Rectal smooth muscle tissue (tissue), 1 donor: ENCODE measurements around the gene MIPEP.

Source experiments
- H3K27ac ChIP-seq: one replicate; pipeline ENCODE4 v1.7.0; 2013; ENCODE audit warnings: low read depth, low read length, inconsistent platforms
- H3K27me3 ChIP-seq: one replicate; pipeline ENCODE4 v1.7.0; 2013; ENCODE audit warnings: low read length; ENCODE audit not compliant: control insufficient read depth, insufficient read depth
- H3K36me3 ChIP-seq: one replicate; pipeline ENCODE4 v1.7.0; 2013; ENCODE audit warnings: low read length; ENCODE audit not compliant: control insufficient read depth, insufficient read depth
- H3K4me1 ChIP-seq: one replicate; pipeline ENCODE4 v1.7.0; 2013; ENCODE audit warnings: low read length; ENCODE audit not compliant: control insufficient read depth, insufficient read depth
- H3K4me3 ChIP-seq: one replicate; pipeline ENCODE4 v1.7.0; 2013; ENCODE audit warnings: low read length
- H3K9ac ChIP-seq: one replicate; pipeline ENCODE4 v1.7.0; 2013; ENCODE audit warnings: low read length

Gene MIPEP

GRCh38 chr13:23701636-23702035 is 187.6 kb downstream of the MIPEP start:
- H3K4me1 ChIP-seq: no peaks in the 10 kb centered on the region
- H3K36me3 ChIP-seq: no peaks in the 10 kb centered on the region
- no peaks in the 10 kb centered on the region for H3K27me3 ChIP-seq
- no peak overlapping the region for H3K27ac ChIP-seq
- no peak overlapping the region for H3K4me3 ChIP-seq
- no peak overlapping the region for H3K9ac ChIP-seq

DNA sequence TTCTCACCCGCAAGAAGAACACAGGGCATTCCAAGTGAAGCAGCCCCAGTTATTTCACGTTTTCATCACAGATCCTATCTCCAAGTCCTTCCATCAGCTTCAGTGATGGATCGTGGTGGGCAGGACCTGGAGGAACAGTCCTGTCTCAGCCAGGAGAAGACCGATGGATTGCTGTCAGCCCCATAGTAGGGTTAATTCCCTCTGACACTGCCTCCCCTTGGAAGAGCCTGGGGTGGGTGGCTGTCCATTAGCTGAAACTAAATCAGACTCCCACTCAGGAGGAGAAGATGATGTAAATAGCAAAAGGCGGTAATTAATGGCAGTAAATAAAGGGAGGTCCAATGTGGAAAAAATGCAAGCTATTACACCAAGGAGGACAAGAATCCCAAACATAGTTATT is 188.0 kb downstream of the MIPEP start:
- Histone ChIP-seq H3K36me3 (no peaks in the 10 kb centered on the region), H3K9ac (no peak overlapping the region), H3K27me3 (no peaks in the 10 kb centered on the region), H3K27ac (no peak overlapping the region), H3K4me1 (no peaks in the 10 kb centered on the region), H3K4me3 (no peak overlapping the region)

DNA sequence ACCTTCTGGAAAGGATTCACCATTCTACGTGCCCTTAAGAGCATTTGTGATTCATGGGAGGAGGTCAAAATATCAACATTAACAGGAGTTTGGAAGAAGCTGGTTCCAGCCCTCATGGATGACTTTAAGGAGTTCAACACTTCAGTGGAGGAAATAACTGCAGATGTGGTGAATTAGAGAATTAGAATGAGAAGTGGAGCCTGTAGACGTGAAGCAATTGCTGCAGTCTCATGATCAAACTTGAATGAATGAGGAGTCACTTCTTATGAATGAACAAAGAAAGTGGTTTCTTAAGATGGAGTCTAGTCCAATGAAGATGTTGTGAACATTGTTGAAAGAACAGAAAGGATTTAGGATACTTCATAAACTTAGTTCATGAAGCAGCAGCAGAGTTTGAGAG is 189.9 kb downstream of the MIPEP start:
- Histone ChIP-seq H3K4me1 (no peaks in the 10 kb centered on the region), H3K9ac (no peak overlapping the region), H3K27ac (no peak overlapping the region), H3K36me3 (no peaks in the 10 kb centered on the region), H3K4me3 (no peak overlapping the region), H3K27me3 (no peaks in the 10 kb centered on the region)

DNA sequence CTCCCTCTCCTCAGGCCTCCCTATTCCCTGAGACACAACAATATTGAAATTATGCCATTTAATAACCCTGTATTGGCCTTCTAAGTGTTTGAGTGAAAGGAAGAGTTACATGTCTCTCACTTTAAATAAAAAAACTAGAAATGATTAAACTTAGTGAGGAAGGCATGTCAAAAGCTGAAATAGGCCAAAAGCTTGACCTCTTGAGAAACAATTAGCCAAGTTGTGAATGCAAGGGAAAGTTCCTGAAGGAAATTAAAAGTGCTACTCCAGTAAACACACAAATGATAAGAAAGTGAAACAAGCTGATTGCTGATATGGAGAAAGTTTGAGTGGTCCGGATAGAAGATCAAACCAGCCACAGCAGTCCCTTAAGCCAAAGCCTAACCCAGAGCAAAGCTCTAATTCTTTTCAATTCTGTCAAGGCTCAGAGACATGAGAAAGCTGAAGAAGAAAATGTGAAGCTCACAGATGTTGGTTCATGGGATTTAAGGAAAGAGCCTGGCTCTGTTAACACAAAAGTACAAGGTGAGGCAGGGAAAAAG is 191.4 kb downstream of the MIPEP start:
- no peak overlapping the region for H3K4me3 ChIP-seq
- H3K4me1 ChIP-seq: no peaks in the 10 kb centered on the region
- no peaks in the 10 kb centered on the region for H3K27me3 ChIP-seq
- H3K27ac ChIP-seq: no peak overlapping the region
- no peaks in the 10 kb centered on the region for H3K36me3 ChIP-seq
- no peak overlapping the region for H3K9ac ChIP-seq

DNA sequence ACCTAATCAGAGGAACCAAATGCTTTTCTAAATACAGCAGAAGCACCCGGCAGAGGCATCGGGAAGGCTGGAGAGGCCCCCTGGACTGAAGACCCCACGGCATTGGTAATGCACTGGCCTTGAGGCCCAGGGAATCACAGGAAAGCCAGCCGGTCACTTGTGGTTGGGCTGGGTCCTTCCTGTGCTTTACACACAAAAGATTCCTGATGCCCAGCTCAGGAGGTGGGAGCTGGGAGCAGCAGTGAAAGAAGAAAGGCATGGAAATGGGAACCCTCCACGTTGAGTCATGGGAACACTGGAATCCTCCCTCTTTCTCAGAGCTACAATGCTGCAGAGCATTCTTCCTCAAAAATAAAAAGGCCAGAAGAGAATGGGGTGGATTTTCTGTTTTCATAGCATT is 192.6 kb downstream of the MIPEP start:
- no peak overlapping the region for H3K27ac ChIP-seq
- no peaks in the 10 kb centered on the region for H3K27me3 ChIP-seq
- H3K36me3 ChIP-seq: no peaks in the 10 kb centered on the region
- no peaks in the 10 kb centered on the region for H3K4me1 ChIP-seq
- H3K4me3 ChIP-seq: no peak overlapping the region
- no peak overlapping the region for H3K9ac ChIP-seq

GRCh38 chr13:23695711-23696464 is 193.3 kb downstream of the MIPEP start:
- no peak overlapping the region for H3K27ac ChIP-seq
- H3K36me3 ChIP-seq: no peaks in the 10 kb centered on the region
- H3K4me3 ChIP-seq: no peak overlapping the region
- no peak overlapping the region for H3K9ac ChIP-seq
- no peaks in the 10 kb centered on the region for H3K4me1 ChIP-seq
- H3K27me3 ChIP-seq: no peaks in the 10 kb centered on the region

DNA sequence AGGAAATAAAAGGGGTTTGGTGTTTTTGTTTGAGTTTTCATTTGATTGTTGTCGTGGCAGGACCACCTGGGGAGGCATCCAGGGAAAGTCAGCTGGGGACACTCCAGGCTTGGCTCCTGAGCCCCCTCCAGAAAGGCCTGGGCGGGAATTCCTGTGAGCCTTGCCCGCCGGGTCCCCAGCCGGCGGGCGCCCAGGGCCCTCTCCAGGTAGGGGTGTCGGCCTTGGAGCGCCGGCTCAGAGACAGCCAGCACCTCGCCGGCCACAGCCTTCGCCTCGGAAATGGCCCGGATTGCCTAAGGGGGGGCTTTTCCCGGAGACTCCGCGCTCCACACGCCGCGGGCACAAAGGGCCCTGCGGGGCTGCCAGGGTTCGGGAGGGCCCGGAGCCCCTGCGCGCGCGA is 194.0 kb downstream of the MIPEP start:
- Histone ChIP-seq H3K9ac (no peak overlapping the region), H3K4me3 (no peak overlapping the region)

DNA sequence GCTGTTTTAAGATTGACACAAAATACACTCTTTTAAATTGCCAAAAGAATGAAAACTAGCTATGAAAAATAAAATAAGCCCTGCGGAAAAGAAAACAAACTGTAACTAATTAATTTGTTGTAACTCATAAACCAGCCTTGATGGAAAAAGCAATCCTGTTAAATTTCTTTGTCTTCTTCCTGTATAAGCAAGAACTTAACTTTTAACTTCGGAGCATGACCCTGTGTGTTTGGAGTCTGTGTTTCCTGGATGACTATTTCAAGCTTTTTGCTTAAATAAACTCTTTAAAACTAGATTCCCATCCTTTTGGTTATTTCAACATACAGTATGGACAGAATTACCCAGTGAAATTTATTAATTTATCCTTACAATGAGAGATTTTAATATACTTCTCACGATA is 196.4 kb downstream of the MIPEP start:
- Histone ChIP-seq H3K4me3 (no peak overlapping the region), H3K27me3 (no peaks in the 10 kb centered on the region), H3K9ac (no peak overlapping the region), H3K4me1 (no peaks in the 10 kb centered on the region), H3K27ac (no peak overlapping the region), H3K36me3 (no peaks in the 10 kb centered on the region)

More for the DNA sequence above, 194.0 kb downstream of the MIPEP start:
- no peaks in the 10 kb centered on the region for H3K27me3 ChIP-seq
- H3K4me1 ChIP-seq: no peaks in the 10 kb centered on the region
- H3K27ac ChIP-seq: no peak overlapping the region
- H3K36me3 ChIP-seq: no peaks in the 10 kb centered on the region

DNA sequence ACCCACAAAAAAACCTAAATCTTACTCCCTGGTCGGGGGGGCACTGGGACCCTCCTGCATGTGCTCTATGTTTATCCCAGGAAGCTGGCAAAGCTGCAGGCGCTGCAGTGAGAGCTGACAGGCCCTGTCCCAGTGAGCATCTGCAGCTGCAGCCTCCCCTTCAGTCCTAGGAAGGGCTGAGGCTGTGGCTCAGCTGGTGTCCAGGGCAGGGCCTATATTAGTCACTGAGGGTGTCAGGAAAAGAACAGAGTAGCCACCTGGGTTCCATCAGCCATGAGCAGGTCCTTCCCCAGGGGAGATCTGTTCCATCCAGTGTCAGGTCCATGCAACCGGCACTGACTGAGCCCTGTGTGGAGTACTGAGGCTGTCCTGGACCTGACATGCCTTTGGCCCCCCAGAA is 198.5 kb downstream of the MIPEP start:
- Histone ChIP-seq H3K36me3 (no peaks in the 10 kb centered on the region), H3K4me1 (no peaks in the 10 kb centered on the region), H3K27me3 (no peaks in the 10 kb centered on the region), H3K4me3 (no peak overlapping the region), H3K9ac (no peak overlapping the region), H3K27ac (no peak overlapping the region)

DNA sequence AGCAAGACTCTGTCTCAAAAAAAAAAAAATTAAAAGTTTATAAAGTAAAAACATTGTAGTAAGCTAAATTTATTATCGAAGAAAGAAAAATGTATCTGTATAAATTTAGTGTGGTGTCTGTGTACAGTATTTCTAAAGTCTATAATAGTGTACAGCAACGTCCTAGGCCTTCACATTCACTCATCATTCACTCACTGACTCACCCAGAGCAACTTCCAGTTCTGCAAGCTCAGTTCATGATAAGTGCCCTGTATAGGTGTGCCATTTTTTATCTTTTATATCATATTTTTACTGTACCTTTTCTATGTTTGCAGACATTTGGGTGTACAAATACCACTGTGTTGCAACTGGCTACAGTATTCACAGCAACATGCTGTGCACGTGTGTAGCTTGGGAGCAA is 200.9 kb downstream of the MIPEP start:
- Histone ChIP-seq H3K36me3 (no peaks in the 10 kb centered on the region), H3K4me3 (no peak overlapping the region), H3K4me1 (no peaks in the 10 kb centered on the region), H3K27ac (no peak overlapping the region), H3K9ac (no peak overlapping the region), H3K27me3 (no peaks in the 10 kb centered on the region)

DNA sequence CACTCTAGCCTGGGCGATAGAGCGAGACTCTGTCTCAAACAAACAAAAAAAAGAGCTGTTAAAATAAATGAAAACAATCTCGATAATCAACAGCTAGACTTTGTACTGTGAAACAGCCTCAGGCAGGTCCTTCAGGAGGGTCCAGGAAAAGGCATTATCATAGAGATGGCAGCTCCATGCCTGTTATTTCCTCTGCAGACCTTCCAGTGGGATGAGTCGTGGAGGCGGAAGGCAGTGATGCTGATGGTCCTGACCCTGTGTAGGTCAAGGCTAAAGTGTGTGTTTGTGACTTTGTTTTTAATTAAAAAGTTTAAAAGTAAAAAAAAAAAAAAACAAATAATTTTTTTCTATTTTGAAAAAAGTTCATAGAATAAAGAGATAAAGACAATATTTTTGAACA is 201.6 kb downstream of the MIPEP start:
- Histone ChIP-seq H3K27me3 (no peaks in the 10 kb centered on the region), H3K9ac (no peak overlapping the region), H3K27ac (no peak overlapping the region), H3K4me3 (no peak overlapping the region), H3K36me3 (no peaks in the 10 kb centered on the region), H3K4me1 (no peaks in the 10 kb centered on the region)

- Histone ChIP-seq H3K36me3 (no peaks in the 10 kb centered on the region), H3K4me3 (no peak overlapping the region), H3K27ac (no peak overlapping the region), H3K27me3 (no peaks in the 10 kb centered on the region), H3K4me1 (no peaks in the 10 kb centered on the region), H3K9ac (no peak overlapping the region)
Observed at GRCh38 chr13:23686948-23687347, 202.3 kb downstream of the MIPEP start.

DNA sequence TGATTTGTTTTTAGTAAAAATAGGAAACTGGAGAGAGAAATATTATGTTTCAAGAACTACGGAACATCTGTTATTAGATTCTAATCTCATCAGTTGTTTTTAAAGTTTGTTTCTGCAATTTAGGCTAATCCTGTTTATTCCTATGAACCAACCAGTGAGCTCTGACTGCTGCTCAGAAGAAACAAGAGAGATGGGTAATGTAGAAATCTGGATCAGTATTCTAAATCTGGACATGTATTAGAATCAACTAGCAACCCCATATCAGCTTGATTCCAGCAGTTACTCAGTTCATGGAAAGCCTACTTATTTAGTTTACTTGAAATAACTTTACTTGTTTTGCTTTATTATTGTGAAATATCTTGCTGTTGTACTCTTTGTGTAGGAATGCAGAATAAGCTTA is 203.8 kb downstream of the MIPEP start:
- H3K4me3 ChIP-seq: no peak overlapping the region
- no peaks in the 10 kb centered on the region for H3K36me3 ChIP-seq
- H3K9ac ChIP-seq: no peak overlapping the region
- H3K27ac ChIP-seq: no peak overlapping the region
- H3K4me1 ChIP-seq: no peaks in the 10 kb centered on the region
- H3K27me3 ChIP-seq: no peaks in the 10 kb centered on the region
